ENCODE results near the gene DNAAF8. TPM values are rescaled to one million over a fixed set of nuclear protein-coding genes. Genes with fewer than 3 reads are reported as not detected.

DNAAF8 gene
- total and polyA plus RNA-seq, 2 donors (not counting 3 experiments of a cell fraction or from before 2014, with no cell fraction given): 0.58 to 1.0 TPM

- Histone ChIP-seq H3K27ac (ENCODE audit: insufficient read depth, low read depth, low read length) (no peak overlapping the region), H3K4me3 (replicated peaks in 1 of 3; ENCODE audit: insufficient read depth in 1 of 3, low read depth in 1 of 3, low read length in 3 of 3) (no peak overlapping the region), H3K36me3 (ENCODE audit: control insufficient read depth in 2 of 2, extremely low read depth in 1 of 2, insufficient read depth in 2 of 2, low read length in 2 of 2) (peaks cover 3 to 22% of the 10 kb centered on the region in 2 experiments), H2AFZ (ENCODE audit: low read depth, low read length) (no peak overlapping the region), H3K27me3 (ENCODE audit: control insufficient read depth in 2 of 2, insufficient read depth in 2 of 2, low read length in 2 of 2) (no peaks in the 10 kb centered on the region), H3K4me2 (ENCODE audit: insufficient read depth, low read length) (no peak overlapping the region), H3K4me1 (ENCODE audit: control insufficient read depth, extremely low read depth, insufficient read depth, low read length) (no peaks in the 10 kb centered on the region), H3K9me1 (replicated peaks; ENCODE audit: control insufficient read depth, extremely low read depth, insufficient read depth, low read length) (no peaks in the 10 kb centered on the region), H4K20me1 (replicated peaks; ENCODE audit: control insufficient read depth, extremely low read depth, insufficient read depth, low read length) (no peaks in the 10 kb centered on the region), H3K9me3 (replicated peaks; ENCODE audit: control insufficient read depth, insufficient read depth, low read length) (no peaks in the 10 kb centered on the region), H3K9ac (replicated peaks; ENCODE audit: extremely low read depth, insufficient read depth, low read length) (no peak overlapping the region), H3K79me2 (ENCODE audit: control insufficient read depth, insufficient read depth, low read length) (no peaks in the 10 kb centered on the region)
- TF ChIP-seq POLR2AphosphoS5 (IDR thresholded peaks at IDR 0.05; ENCODE audit: insufficient read depth, low read depth, low read length): no peak
- no peak for TF ChIP-seq CTCF (IDR thresholded peaks at IDR 0.05; ENCODE audit: extremely low read depth in 1 of 2, insufficient read depth in 1 of 2, low read depth in 1 of 2, low read length in 2 of 2)
- TF ChIP-seq POLR2A (IDR thresholded peaks at IDR 0.05; ENCODE audit: low read depth, low read length): no peak
- TF ChIP-seq FOS (IDR thresholded peaks at IDR 0.05; ENCODE audit: borderline replicate concordance, insufficient read depth, low read length): no peak
- no peak for TF ChIP-seq JUN (IDR thresholded peaks at IDR 0.05; ENCODE audit: borderline replicate concordance, insufficient read depth, insufficient read length, low read depth)
- TF ChIP-seq EZH2 (IDR thresholded peaks at IDR 0.05; ENCODE audit: borderline replicate concordance, low read depth, low read length, severe bottlenecking): no peak
- TF ChIP-seq GATA2 (IDR thresholded peaks at IDR 0.05; ENCODE audit: insufficient read depth, insufficient read length, low read depth, low read length): no peak
- no peak for TF ChIP-seq MYC (IDR thresholded peaks at IDR 0.05; ENCODE audit: low read depth, low read length)
- TF ChIP-seq, protein P1, sequence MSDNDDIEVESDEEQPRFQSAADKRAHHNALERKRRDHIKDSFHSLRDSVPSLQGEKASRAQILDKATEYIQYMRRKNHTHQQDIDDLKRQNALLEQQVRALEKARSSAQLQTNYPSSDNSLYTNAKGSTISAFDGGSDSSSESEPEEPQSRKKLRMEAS (IDR thresholded peaks at IDR 0.05; ENCODE audit: insufficient read depth, insufficient read length): no peak
- BruUV-seq (replicated peaks): no TSS peak
- DNase-seq (ENCODE audit: low read depth, low spot score): no peak
- dilution Hi-C loops (cut with MboI; ENCODE audit: extremely low pct_ligation_motif_present, low sequenced_read_pairs): no loop called here
- POLR2A ChIA-PET: no interaction called here
- FAIRE-seq: no peak
- intact Hi-C loops (cut with micrococcal nuclease): no loop called here
- CTCF ChIA-PET: no interaction called here
Measured at GRCh38 chr16:4748682-4749411, 14.5 kb downstream of the DNAAF8 start.

Measured in endothelial cell of umbilical vein (primary cell).